Right kidney (tissue), 1 donor: ENCODE data around the gene ZDHHC21.
"Not testable (repeated sequence)": the region's sequence is repeated elsewhere in the genome, so short reads cannot be mapped to it uniquely, and the experiment has no call there.

Source experiments
- DNase-seq: peaks from one replicate; pipeline ENCODE4 v3.0.0-alpha.2; 2016

Gene ZDHHC21

DNA sequence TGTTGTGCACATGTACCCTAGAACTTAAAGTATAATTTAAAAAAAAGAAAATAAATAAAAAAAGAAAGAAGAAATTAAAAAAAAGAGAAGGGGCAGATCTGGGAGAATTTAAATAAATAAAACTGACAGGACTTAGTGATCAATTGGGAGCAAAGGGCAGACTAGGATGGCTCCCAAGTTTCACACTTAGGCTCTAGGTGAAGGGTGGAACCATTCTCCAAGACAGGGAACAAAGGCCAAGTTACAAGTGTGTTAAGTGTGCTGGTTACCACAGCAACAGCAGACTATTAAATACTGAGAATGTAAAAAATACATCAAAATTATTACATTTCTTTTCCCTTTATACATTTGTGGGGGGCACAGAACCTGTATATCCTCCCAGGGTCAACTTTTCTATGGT lies 7.1 kb downstream of the ZDHHC21 start:
- DNase-seq: no peak

DNA sequence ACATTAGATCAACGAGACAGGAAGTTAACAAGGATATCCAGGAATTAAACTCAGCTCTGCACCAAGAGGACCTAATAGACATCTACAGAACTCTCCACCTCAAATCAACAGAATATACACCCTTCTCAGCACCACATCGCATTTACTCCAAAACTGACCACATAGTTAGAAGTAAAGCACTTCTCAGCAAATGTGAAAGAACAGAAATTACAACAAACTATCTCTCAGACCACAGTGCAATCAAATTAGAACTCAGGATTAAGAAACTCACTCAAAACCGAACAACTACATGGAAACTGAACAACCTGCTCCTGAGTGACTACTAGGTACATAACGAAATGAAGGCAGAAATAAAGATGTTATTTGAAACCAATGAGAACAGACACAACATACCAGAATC lies 10.6 kb downstream of the ZDHHC21 start:
- not testable (repeated sequence) for DNase-seq

- no peak for DNase-seq
Observed at GRCh38 chr9:14678776-14679175, 14.5 kb downstream of the ZDHHC21 start.

GRCh38 chr9:14677872-14678271 lies 15.4 kb downstream of the ZDHHC21 start:
- DNase-seq: no peak

GRCh38 chr9:14677396-14677795 lies 15.8 kb downstream of the ZDHHC21 start:
- no peak for DNase-seq

DNA sequence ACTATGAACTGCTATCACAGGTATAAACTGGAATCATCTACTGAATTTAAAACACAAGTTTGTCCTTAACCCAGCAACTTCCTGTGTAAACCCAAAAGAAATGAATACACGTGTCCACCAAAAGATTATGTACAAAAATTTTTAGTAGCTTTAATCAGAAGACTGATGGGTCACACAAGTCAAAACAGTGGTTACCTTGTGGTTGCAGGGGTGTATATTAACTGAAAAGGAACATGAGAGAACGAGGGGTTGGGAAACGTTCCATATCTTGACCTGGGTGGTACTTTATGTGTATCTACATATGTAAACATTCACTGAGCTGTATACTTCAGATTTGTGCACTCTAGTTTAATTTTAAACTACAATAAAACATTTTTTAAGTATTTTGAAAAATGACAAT lies 18.6 kb downstream of the ZDHHC21 start:
- DNase-seq: no peak

DNA sequence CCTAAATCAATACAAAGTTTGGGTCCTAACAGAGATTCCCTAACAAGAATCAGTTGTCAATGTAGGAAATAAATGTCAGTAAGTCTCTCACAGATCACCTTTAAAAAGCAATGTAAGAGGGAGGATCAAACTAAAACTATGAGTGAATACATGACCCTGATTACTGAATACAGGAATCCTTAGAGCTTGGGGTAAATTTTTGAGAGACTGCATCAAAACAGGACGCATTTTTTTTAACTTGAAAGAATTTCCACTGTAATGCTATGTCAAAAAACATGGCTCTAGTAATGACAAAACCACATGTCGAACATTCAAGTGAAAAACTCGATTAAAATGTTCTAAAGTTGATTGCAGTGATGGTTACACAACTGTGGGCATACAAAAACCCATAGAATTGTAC lies 21.9 kb downstream of the ZDHHC21 start:
- no peak for DNase-seq

GRCh38 chr9:14670718-14671117 lies 22.5 kb downstream of the ZDHHC21 start:
- no peak for DNase-seq

DNA sequence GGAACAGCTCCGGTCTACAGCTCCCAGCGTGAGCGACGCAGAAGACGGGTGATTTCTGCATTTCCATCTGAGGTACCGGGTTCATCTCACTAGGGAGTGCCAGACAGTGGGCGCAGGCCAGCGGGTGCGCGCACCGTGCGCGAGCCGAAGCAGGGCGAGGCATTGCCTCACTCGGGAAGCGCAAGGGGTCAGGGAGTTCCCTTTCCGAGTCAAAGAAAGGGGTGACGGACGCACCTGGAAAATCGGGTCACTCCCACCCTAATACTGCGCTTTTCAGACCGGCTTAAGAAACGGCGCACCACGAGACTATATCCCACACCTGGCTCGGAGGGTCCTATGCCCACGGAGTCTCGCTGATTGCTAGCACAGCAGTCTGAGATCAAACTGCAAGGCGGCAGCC lies 29.2 kb downstream of the ZDHHC21 start:
- DNase-seq: not testable (repeated sequence)

GRCh38 chr9:14662060-14662453 lies 31.2 kb downstream of the ZDHHC21 start:
- no peak for DNase-seq

GRCh38 chr9:14661421-14662059 lies 31.7 kb downstream of the ZDHHC21 start:
- no peak for DNase-seq

DNA sequence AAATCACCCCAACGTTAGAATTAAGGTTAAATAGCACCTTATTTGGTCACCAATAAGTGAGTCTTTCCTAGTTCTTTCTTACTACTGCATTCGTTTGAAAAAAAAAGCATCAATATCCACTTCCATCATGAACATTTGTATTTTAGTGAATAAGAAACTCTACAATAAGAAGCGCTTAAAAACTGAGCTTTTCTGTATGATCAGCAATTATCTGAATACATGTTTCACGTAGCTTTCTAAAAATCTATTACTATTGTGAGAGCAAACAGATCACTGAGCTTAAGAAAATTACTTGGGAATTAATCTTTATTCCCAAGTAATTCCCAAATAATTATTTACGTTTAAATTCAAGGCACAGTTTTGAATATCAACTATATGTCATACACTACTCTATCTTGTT lies 32.5 kb downstream of the ZDHHC21 start:
- DNase-seq: no peak

DNA sequence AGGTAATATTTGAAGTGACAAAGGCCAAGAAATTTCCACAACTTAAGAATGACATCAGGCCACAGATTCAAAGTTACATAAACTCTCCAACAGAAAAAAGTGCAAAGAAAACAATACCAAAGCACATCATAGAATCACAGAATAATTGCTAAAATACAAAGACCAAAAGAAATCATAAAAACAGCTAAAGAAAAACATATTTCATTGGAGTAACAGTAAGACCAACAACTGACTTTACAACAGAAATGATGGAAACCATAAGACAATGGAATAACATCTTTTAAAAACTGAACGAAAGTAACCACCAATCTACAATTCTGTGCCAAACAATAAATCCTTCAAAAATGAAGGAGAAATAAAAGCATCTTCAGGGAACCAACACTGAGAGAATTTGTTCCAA lies 38.3 kb downstream of the ZDHHC21 start:
- DNase-seq: no peak

- no peak for DNase-seq
Observed at GRCh38 chr9:14653511-14653910, 39.7 kb downstream of the ZDHHC21 start.

- no peak for DNase-seq
Observed at GRCh38 chr9:14652729-14653377, 40.4 kb downstream of the ZDHHC21 start.

DNA sequence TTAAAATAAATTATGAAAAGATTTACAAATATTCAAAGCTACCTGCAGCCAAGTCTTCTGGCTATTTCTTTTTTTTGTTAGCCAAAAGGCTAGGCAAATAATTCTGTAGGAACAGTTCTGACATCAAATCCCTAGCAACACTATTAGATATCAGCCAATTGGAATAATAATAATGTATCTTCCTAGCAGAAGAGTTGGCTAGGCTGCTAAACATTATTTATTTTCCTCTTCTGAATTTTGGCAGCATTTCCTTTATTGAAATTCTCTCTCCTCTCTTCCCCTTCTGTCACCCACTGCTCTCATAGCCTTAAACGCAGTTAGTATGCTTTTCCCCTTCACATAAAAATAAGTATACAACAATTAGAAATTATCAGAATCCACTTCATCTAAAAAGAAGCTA lies 42.6 kb downstream of the ZDHHC21 start:
- no peak for DNase-seq

DNA sequence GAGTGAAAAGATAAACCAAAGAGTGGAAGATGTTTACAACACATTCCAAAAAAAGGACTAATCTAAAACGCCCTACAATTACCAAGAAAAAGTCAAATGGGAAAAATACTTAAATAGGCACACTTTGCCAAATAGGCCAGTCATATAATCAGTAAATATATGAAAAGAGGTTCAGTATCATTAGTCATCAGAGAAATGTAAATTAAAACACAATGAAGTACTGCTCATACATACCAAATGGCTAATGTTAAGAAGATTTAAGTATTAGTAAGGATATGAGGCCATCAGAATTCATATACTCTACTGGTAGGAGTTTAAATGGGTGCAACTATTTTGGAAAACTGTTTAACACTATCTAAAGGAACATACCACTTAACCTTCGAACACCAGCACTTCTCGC lies 47.6 kb downstream of the ZDHHC21 start:
- DNase-seq: no peak

DNA sequence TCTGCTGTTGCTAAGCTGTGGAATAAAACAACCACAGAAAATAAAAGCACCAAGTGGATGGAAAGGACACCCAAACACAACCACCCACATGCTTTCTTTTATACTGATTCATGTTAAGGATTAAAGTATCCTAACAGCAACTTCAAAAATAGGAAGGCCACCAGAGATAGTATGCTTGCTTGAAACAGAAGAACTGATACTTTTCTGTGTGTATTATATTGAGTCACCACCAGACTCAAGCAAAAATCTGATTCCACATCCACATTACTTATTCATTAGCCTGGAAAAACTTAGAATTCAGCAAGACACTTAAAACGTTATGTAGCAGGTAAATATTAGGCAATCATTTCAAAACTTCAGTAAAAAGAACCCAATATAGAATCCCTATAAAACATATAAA lies 52.3 kb downstream of the ZDHHC21 start:
- DNase-seq: no peak

- no peak for DNase-seq
Observed at GRCh38 chr9:14640294-14640693, 52.9 kb downstream of the ZDHHC21 start.

DNA sequence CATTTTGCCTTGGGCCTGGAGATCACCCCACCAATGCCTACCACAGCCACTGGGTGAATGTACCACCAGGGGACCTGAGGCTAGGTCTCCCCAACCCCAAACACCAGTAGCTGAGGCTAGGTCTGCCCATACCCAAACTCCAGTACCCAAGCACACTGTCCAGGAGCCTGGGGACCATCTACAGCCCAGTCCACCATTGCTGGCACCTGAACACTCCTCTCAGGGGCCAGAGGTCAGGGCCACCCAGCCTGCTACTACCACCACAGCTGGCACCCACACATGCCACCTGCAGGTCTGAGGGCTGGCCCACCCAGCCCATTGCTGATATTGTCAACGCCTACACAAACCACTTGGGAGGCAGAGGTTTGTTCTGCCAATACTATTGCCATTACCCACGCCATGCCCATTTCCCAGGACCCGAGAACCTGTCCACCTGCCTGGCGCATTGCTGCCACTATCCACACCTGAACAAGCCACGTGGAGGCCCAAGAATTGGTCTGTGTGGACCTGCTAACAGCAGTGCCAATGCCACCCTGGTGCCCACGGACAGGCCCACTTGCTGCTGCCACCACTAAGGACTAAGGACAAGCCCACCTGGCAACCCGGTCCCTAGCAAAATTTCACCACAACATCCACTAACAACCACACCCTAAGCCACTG lies 59.2 kb downstream of the ZDHHC21 start:
- DNase-seq: no peak

- DNase-seq: no peak
Observed at GRCh38 chr9:14633148-14633547, 60.1 kb downstream of the ZDHHC21 start.

DNA sequence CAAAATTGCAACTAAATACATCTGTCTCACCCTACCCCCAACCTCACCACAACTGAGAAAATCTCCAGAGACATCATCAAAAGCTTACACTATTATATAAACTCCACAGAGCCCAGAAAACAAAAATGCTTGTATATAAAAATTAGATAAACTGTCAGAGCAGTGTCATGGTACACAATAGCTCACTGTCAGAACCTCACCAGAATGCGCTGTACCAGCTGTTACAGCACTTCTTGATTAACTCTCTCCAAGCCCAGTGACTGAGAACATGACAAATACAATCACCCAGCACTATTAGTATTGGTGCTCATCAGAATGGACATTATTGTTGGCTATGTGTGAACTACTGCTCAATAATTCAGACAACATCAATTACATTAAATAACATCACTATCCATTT lies 65.7 kb downstream of the ZDHHC21 start:
- DNase-seq: no peak

DNA sequence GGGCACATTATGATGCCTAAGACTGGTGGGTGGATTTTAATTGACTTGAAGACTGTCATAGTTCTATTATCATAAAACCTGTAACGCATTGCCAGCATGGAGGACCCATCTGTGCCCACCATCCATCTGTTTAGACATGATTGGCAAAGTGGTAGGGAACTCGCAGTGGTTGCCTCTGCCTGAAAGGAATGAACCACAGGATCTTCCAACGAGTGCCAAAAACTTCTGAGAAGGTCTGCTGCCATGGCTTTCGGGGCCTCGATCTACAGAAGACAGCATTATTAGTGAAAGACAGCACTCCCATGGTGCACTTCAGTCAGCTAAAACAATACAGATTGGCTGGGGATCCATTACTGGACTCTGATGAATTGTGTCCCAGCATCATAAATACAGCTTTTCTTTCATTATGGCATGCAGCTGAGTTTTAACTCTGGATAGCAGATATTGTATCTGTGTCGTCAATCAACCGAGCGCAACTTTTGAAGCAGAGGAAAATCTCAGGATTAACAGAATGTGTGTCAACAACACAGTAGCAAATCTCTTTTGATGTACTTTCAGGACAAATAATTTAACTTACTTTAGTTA lies 74.3 kb downstream of the ZDHHC21 start:
- no peak for DNase-seq
